ENCODE results near the gene DEPDC1B.
"Not testable (repeated sequence)": the region's sequence is repeated elsewhere in the genome, so short reads cannot be mapped to it uniquely, and the experiment has no call there.

DEPDC1B gene, protein sequence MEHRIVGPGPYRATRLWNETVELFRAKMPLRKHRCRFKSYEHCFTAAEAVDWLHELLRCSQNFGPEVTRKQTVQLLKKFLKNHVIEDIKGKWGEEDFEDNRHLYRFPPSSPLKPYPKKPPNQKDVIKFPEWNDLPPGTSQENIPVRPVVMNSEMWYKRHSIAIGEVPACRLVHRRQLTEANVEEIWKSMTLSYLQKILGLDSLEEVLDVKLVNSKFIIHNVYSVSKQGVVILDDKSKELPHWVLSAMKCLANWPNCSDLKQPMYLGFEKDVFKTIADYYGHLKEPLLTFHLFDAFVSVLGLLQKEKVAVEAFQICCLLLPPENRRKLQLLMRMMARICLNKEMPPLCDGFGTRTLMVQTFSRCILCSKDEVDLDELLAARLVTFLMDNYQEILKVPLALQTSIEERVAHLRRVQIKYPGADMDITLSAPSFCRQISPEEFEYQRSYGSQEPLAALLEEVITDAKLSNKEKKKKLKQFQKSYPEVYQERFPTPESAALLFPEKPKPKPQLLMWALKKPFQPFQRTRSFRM

DNA sequence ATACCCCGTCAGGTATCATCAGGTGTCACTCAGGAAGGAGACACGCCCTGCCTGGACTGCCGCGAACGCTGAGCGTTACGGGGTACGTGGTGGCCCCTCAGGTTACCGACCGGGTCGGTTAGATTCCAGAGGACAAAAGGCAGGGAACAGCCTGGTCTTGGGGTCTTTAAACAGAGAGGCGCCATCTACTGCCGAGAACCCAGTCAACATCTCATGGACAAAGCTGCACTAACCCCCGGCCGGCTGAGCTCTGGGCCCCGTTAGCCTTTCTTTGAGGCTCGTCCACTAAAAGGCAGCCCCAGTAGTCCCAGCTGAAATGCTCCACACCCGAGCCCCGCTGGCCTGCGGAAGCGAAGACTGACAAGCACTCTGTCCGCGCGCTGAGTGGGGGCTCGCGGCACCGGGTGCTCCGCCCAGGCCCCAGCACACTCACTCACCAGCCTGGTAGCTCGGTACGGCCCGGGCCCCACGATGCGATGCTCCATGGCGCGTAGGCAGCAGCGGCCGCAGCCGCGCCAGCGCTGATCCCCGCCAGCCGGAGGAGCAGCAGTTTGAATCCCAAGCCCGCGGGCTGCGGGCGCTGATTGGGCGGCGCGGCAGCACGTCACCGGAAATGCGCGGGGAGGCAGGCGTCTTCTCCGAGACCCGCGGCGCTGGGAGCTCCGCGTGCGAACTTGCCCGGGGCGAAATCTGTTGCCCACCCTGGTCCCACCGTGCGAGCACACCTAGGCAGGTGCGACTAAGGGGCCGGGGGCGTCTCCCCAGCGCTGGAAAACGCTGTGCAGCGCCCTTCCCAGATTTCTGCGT, at the start of gene DEPDC1B:
Gene DEPDC1B (minus strand): TSS at position 558 of the 807 bp plus-strand sequence. CDS start 73 bp downstream, at position 485.
- ATAC-seq, result peak; percentile 96 to 97

DNA sequence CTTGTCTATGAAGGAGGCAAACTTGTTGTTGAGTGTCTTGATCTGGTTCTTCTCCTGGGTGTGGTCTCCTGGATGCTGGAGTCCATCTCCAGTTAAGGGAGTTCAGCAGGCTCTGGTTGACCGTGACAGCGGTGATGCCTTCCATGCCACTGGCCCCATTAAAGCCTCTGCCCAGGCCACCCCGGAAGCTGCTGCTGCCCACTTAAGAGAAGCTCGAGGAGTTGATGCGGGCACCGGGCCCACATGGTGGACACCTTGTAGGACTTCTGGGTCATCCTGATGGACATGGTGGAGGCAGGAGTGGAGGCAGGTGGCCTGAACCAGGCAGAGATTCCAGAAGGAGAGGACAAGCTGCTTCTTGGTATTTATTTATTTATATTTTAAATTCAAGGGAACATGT, 44.7 kb upstream of the DEPDC1B start:
- ATAC-seq, result no peak

DNA sequence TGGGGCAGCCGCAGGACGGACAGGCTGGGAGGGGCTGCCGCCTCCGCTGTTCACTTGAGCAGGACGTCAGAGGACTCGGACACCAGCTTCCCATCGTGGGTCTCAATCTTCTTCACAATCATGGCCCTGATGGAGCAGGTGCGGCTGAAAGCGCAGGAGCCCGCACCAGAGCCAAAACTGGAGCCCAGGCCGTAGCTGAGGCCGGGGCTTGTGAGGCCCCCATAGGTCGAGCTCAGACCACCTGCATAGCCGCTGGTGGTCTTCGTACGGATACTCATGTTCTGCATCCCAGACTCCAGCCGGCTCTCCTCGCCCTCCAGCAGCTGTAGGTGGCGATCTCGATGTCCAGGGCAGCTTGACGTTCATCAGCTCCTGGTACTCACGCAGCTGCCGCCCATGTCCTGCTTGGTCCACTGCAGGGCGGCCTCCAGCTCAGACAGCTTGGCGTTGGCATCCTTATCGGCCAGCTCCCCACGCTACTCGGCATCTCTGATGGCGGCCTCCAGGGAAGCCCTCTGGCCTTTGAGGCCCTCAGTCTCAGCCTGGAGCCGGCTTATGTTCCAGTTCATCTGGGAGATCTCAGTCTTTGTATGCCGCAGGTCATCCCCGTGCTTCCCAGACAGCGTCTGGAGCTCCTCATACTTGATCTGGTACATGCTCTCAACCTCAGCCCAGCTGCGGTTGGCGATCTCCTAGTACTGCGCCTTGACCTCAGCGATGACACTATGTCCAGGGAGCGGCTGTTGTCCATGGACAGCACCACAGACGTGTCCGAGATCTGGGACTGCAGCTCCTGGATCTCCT, 43.7 kb upstream of the DEPDC1B start:
- no peak for ATAC-seq

DNA sequence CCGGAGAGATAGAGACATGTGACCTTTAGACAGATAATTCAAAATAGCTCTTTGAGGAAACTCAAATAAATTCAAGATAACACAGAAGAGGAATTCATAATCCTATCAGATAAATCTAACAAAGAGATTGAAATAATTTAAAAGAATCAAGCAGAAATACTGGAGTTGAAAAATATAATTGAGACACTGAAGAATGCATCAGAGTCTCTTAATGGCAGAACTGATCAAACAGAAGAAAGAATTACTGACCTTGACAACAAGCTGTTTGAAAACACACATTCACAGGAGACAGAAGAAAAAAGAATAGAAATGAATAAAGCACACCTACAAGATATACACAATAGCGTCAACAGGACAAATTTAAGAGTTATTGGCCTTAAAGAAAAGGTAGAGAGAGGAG, 40.4 kb upstream of the DEPDC1B start:
- no peak for ATAC-seq

DNA sequence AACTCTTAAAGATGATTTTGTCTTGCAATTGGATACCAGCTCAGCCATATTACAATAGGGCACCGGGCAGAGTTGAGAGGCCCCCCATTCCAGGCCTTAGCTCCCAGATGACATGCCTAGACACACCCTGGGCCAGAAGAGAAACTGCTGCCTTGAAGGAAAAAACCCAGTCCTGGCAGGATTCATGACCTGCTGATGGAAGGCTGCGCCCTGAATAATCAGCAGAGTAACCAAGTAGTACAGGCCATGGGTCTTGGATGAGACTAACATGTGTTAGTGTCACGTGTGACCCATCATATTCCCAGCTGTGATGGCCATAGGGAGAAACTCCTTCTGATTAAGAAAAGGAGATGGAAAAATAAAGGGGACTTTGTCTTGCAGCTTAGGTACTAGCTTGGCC, 39.0 kb upstream of the DEPDC1B start:
- no peak for ATAC-seq

DNA sequence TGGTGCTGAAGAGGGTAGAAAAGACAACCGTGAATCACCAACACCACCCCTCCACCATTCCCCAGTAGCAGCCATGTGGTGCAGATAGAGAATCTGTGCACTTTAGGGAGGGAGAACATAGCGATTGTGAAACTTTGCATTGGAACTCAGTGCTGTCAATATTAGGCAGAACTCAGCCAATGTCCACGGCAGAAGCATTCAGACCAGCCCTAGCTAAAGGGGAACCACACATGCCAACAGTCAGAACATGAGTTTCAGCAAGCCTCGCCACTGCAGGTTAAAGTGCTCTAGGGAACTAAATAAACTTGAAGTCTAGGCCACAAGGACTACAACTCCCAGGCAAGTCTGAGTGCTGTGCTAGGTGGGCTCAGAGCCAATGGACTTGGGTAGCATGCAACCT, 38.5 kb upstream of the DEPDC1B start:
- no peak for ATAC-seq

DNA sequence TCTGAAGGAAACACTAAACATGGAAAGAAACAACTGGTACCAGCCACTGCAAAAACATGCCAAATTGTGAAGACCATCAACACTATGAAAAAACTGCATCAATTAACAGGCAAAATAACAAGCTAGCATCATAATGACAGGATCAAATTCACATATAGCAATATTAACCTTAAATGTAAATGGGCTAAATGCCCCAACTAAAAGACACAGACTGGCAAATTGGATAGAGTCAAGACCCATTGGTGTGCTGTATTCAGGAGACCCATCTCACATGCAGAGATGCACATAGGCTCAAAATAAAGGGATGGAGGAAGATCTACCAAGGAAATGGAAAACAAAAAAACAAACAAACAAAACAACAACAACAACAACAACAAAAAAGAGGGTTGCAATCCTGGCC, 30.9 kb upstream of the DEPDC1B start:
- not testable (repeated sequence) for ATAC-seq

DNA sequence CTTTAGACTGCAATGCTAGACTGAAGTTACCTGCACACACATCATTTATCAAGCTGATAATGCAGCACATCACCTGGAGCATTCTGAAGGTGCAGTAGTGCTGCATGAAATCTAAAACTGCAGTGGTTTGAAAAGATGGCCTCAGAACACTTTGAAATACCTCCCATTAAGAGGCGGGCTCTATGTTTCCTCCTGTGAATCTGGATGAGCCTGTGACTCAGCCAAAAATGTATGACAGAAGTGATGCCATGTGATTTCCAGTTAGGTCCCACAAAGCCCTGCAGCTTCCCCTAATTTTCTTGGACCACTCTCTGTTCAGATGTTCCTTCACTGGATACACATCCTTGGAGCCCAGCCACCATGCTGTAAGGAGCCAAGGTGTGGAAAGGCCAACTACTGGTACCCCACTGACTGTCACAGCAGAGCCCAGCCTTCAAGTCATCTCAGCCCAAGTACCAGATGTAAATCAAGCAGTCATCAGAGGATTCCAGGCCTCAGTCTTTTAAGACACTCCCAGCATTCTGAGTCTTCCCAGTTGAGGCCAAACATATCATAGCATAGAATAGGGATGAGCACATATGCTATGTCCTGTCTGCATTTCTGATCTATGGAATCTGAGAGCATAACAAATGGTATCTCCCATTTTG, 27.2 kb upstream of the DEPDC1B start:
- ATAC-seq, result no peak

DNA sequence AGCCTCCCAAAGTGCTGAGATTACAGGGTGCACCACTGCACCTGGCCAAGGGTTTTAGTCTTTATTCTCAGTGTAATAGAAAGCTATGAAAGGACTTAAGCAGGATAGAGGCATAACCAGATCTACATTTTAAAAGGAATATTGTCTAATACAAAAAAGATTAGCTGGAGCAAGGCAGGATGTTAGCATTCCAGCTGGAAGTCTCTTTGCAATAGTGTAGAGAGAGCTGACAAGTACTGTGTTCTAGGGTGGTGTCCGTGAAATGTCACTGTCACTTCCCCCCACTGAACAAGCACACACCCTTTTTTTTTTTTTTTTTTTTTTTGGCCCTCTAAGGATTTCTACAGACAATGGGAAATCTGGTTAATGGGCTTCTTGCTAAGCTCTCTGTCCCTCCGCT, 24.2 kb upstream of the DEPDC1B start:
- no peak for ATAC-seq

DNA sequence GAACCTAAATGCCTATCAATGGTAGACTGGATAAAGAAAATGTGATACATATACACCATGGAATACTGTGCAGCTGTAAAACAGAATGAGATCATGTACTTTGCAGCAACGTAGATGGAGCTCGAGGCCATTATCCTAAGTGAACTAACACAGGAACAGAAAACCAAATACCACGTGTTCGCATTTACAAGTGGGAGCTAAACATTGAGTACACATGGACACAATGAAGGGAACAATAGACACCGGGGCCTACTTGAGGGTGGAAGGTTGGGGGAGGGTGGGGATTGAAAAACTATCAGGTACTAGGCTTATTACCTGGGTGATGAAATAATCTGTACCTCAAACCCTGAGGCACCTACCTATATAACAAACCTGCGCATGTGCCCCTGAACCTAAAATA, 22.4 kb upstream of the DEPDC1B start:
- no peak for ATAC-seq

DNA sequence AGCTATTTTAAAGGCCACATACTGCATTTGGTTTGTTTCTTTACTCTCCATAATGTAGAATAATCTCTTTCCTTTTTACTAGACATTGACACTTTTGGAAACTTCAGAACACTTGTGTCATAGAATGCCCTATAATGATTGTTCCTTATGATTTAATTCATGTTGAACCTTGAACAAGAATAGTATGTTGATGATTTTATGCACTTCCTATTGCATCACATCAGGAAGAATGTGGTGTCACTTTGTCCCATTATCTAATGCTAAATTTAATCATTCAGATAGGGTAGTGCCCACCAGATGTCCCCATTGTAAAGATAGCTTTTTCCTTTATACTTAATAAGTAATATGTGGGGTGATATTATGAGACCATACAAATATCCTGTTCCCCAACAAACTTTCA, 19.4 kb upstream of the DEPDC1B start:
- ATAC-seq, result no peak

DNA sequence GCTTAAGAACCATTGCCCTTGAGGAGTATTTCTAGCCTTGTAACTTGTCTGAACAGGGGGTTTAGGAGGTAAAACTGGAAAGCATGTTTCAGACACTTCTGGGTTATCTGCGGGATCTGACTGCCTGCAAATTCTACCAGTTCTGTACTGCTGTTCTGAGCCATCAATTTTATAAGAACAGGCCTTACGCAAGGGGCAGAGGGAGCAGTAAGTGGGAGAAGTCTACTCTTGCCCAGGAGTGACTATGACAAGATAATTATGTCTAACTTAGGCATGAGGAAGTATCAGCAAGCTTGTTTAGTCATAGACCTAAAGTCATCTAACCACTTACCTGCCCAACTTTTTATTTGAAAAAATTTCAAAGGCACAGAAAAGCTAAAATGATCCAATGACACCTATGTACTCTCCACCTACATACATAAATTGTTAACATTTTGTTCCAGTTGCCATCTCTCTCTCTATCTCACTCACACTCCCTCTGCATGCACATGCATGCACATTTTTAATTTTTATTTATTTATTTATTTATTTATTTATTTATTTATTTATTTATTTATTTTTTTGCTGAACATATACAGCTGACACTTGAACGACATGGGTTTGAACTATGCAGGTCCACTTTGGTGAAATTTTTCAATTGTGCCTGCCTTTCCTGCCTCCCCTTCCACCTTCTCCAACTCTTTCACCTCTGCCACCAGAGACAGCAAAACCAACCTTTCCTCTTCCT, 18.4 kb upstream of the DEPDC1B start:
- no peak for ATAC-seq

DNA sequence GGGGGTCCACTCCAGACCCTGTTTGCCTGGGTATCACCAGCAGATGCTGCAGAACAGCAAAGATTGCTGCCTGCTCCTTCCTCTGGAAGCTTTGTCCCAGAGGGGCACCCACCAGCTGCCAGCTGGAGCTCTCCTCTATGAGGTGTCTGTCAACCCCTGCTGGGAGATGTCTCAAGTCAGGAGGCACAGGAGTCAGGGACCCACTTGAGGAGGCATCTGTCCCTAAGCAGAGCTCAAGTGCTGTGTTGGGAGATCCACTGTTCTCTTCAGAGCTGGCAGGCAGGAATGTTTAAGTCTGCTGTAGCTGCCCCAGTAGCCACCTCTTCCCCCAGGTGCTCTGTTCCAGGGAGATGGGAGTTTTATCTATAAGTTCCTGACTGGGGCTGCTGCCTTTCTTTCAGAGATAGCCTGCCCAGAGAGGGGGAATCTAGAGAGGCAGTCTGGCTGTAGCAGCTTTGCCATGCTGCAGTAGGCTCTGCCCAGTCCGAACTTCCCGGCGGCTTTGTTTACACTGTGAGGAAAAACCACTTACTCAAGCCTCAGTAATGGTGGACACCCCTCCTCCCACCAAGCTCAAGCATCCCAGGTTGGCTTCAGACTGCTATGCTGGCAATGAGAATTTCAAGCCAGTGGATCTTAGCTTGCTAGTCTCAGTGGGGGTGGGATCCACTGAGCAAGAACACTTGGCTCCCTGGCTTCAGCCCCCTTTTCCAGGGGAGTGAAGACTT, 15.4 kb upstream of the DEPDC1B start:
- ATAC-seq, result not testable (repeated sequence)

DNA sequence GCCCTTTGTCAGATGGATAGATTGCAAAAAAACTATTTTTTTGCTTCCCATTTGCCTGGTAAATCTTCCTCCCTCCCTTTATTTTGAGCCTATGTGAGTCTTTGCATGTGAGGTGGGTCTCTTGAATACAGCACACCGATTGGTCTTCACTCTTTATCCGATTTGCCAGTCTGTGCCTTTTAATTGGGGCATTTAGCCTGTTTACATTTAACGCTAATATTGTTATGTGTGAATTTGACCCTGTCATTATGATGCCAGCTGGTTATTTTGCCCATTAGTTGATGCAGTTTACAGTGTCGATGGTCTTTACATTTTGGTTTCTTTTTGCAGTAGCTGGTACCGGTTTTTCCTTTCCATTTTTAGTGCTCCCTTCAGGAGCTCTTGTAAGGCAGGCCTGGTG, 13.0 kb upstream of the DEPDC1B start:
- no peak for ATAC-seq

DNA sequence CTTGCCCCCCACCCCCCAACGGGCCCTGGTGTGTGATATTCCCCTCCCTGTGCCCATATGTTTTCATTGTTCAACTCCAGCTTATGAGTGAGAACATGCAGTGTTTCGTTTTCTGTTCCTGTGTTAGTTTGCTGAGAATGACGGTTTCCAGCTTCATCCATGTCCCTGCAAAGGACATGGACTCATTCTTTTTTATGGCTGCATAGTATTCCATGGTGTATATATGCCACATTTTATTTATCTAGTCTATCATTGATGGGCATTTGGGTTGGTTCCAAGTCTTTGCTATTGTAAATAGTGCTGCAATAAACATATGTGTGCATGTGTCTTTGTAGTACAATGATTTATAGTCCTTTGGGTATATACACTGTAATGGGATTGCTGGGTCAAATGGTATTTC, 11.9 kb upstream of the DEPDC1B start:
- ATAC-seq, result not testable (repeated sequence)

DNA sequence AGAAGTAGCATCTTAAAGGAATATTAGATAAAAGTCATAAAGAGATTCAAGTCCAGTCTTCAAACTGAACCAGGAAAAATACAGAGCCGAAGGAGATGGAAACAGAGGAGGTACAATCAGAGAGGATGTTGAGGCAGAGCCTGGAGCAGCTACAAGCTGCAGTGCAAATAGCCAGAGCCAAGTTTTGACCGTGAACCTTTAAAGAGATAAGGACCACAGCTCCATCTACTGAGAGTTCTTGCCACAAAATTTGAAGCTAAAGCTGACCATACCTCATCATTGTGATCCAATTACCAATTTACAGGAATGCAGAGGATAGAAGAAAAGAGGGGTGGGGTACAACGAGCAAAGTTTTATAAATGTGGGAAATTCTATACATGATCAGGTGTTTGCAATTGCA, 10.4 kb upstream of the DEPDC1B start:
- no peak for ATAC-seq

DNA sequence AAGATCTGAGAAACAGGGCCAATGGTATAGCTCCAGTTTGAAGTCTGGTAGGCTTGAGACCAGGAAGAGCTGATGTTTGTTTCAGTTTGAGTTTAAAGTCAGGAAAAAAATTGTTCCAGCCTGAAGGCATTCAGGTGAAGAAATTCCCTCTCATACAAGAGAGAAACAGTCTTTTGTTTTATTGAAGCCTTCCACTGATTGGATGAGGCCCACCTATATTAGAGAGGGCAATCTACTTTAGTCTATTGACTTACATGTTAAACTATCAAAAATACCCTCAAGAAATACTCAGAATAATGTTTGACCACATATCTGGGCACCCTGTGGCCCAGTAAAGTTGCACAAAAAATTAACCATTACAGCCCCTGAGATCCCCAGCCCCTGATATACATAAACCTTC, 5.2 kb upstream of the DEPDC1B start:
- no peak for ATAC-seq

DNA sequence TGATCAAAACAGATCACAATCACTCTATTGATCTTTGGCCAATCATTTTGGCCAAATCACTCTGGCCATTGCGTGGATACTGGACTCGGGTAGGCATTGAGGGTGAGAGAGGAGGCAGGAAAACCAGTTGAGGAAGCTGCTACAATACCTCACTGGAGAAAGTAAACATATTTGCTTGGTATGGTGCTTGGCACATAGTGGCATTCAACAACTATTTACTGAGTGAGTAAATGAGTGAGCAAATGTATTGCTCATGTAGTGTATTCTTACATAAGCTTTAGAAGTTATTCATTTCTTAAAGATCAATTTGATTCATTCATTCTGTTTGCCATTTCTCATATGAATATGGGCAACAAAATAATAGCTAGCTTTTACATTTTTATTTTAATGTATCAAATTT, 4.0 kb upstream of the DEPDC1B start:
- no peak for ATAC-seq

DNA sequence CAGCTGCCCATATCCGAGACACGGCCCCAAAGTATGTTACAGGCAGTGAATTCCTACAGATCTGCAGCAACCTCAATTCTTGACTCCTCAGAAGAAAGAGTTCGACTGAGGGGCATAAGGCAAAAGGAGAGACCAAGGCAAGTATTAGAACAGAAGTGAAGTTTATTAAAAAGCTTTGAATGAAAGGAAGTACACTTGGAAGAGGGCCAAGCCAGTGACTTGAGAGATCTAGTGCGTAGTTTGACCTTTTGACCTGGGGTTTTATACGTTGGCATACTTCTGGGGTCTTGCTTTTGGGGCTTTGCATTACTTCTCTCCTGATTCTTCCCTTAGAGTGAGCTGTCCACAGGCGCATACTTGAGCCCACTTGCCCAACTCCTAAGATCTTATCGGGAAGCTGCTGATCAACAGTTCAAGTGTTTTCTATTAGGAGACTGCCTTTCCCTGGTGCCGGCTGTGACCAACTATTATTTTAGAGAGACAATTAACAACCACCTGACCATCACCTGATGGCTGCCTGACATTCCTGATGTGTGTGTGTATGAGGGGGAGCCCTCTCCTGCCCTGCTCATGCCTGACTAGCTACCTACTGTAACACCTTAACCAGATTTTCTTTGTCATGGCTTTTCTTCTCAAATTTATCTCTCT, 1.5 kb upstream of the DEPDC1B start:
- ATAC-seq, result no peak

DNA sequence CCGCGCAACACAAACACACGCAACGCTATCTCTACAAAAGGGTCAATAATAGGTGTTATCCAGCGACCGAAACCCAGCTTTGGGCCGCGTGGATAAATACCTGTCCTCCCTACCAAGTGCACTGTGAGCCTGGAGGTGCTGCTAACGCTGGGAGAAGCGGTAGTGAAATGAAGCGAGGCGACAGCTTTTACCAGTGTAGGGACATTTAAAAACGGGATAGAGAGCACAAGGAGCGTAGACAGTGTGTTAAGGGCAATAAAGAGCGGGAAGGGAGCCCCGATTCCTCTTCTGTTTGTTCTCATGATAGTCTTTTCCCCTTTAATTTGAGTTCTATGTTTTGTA, 421 bp upstream of the DEPDC1B start:
- ATAC-seq, result peak in 1 of 2 donors; percentile 3

DNA sequence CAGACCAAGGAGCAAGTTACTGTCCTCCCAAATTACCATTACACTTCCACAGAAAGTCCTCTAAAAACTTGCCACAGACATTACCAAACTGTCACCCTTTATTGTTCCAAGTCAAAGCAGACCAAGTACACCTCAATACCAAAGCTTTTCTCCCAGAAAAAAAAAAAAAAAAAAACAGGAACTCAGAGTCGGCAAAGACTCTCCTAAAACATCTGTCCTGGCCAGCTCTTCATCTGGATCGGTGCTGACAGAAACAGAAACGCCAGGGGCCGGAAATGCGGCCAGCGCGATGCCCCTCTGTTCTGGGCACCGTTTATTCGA, 718 bp downstream of the DEPDC1B start:
- ATAC-seq, result no peak
